Left ventricle myocardium superior (tissue), 1 donor: ENCODE measurements around the gene ZNF407. TPM values are rescaled to one million over a fixed set of nuclear protein-coding genes. Genes with fewer than 3 reads are reported as not detected.

Experiments used
- ATAC-seq: fragments of 200-7000 bp; cut with Tn5 transposase; one replicate; pipeline ENCODE4 v1.9.1; 2020; ENCODE audit warnings: mild to moderate bottlenecking, moderate library complexity
- DNase-seq: peaks from one replicate; pipeline ENCODE4 v3.0.0-alpha.2; 2020
- intact Hi-C: fragments of 100-400 bp; cut with micrococcal nuclease; formaldehyde crosslinking; loops from one replicate; pipeline ENCODE4 v1.11.0; 2022
- total RNA-seq: library from RNA; stranded (reverse); fragmentation: NEBNext Ultra II Directional; extraction: Animal tissue kit (Norgen Biotek cat#: 25700); gene quantifications from one replicate; pipeline ENCODE4 v1.2.1, GENCODE V29; 2021
- donor health status: DM: no; HTN: yes; CAD: no; lungs with severe emphysema.

The ZNF407 gene
- total RNA-seq, 1 donor from 2014 or later = 12.0 TPM

- no peak for DNase-seq
- no peak for ATAC-seq
- intact Hi-C loops = no loop called here
These were observed 22.8 kb upstream of the ZNF407 start for GRCh38 chr18:74574916-74575315.

- no peak for DNase-seq
- ATAC-seq = no peak
- intact Hi-C loops = no loop called here
These were observed 20.7 kb upstream of the ZNF407 start for GRCh38 chr18:74577019-74577418.

- ATAC-seq (no peak), DNase-seq (no peak)
- intact Hi-C loops = no loop called here
These were observed 18.1 kb upstream of the ZNF407 start for GRCh38 chr18:74579496-74580065.

- ATAC-seq = no peak
- DNase-seq = no peak
- intact Hi-C loops = no loop called here
These were observed 15.0 kb upstream of the ZNF407 start for GRCh38 chr18:74582642-74583041.

GRCh38 chr18:74587441-74587840 is 10.2 kb upstream of the ZNF407 start:
- intact Hi-C loops = no loop called here
- DNase-seq (no peak), ATAC-seq (no peak)

- peak; percentile 35 for ATAC-seq
- intact Hi-C loops = no loop called here
- no peak for DNase-seq
These were observed 8.6 kb upstream of the ZNF407 start for GRCh38 chr18:74589021-74589420.

- ATAC-seq = no peak
- DNase-seq = no peak
- intact Hi-C loops = no loop called here
These were observed 7.9 kb upstream of the ZNF407 start for GRCh38 chr18:74589811-74590210.

GRCh38 chr18:74590671-74591070 is 7.0 kb upstream of the ZNF407 start:
- ATAC-seq (no peak), DNase-seq (no peak)
- intact Hi-C loops = no loop called here

GRCh38 chr18:74595431-74595830 is 2.2 kb upstream of the ZNF407 start:
- ATAC-seq = no peak
- DNase-seq = no peak
- intact Hi-C loops = no loop called here

- peak; percentile 71 for ATAC-seq
- DNase-seq = peak; percentile 83
- intact Hi-C loops = no loop called here
These were observed 522 bp upstream of the ZNF407 start for GRCh38 chr18:74597034-74597661.

- intact Hi-C loops = no loop called here
- peak; percentile 59 for ATAC-seq
- DNase-seq = peak; percentile 73
These were observed 806 bp downstream of the ZNF407 start for GRCh38 chr18:74598350-74599001.

- intact Hi-C loops = no loop called here
- ATAC-seq = no peak
- DNase-seq = no peak
These were observed 6.7 kb downstream of the ZNF407 start for GRCh38 chr18:74604361-74604760.

- peak; percentile 58 for ATAC-seq
- intact Hi-C loops = no loop called here
- no peak for DNase-seq
These were observed 7.1 kb downstream of the ZNF407 start for GRCh38 chr18:74604774-74605173.

GRCh38 chr18:74608681-74609080 is 11.0 kb downstream of the ZNF407 start:
- DNase-seq = no peak
- no peak for ATAC-seq
- intact Hi-C loops = no loop called here

GRCh38 chr18:74609535-74609934 is 11.9 kb downstream of the ZNF407 start:
- DNase-seq = no peak
- intact Hi-C loops = no loop called here
- ATAC-seq = no peak

- no peak for ATAC-seq
- no peak for DNase-seq
- intact Hi-C loops = no loop called here
These were observed 12.5 kb downstream of the ZNF407 start for GRCh38 chr18:74610051-74610615.

GRCh38 chr18:74610860-74611259 is 13.2 kb downstream of the ZNF407 start:
- ATAC-seq (no peak), DNase-seq (no peak)
- intact Hi-C loops = no loop called here

GRCh38 chr18:74611765-74612164 is 14.1 kb downstream of the ZNF407 start:
- intact Hi-C loops = no loop called here
- DNase-seq (no peak), ATAC-seq (no peak)

- DNase-seq (no peak), ATAC-seq (no peak)
- intact Hi-C loops = no loop called here
These were observed 15.7 kb downstream of the ZNF407 start for GRCh38 chr18:74613381-74613780.

- ATAC-seq = no peak
These were observed 18.8 kb downstream of the ZNF407 start for GRCh38 chr18:74616494-74616893.

GRCh38 chr18:74617486-74617885 is 19.8 kb downstream of the ZNF407 start:
- intact Hi-C loops = no loop called here
- no peak for ATAC-seq
- no peak for DNase-seq

More at GRCh38 chr18:74616494-74616893, 18.8 kb downstream of the ZNF407 start:
- DNase-seq = no peak
- intact Hi-C loops = no loop called here
